WTC11 (cell line): ENCODE data around the gene NCKAP5.

Source experiments
- FOXK1 ChIP-seq: sonication (generic); formaldehyde crosslinking; IDR thresholded peaks from 2 replicates; pipeline ENCODE4 v1.8.0; 2022; ENCODE audit warnings: mild to moderate bottlenecking, moderate library complexity, missing genetic modification reagents
- NFYB ChIP-seq: sonication (generic); formaldehyde crosslinking; conservative IDR thresholded peaks from 2 replicates; pipeline ENCODE4 v1.8.0; 2022; ENCODE audit warnings: low read depth, missing genetic modification reagents
- TCF7 ChIP-seq: sonication (generic); formaldehyde crosslinking; IDR thresholded peaks from 2 replicates; pipeline ENCODE4 v1.8.0; 2022; ENCODE audit warnings: mild to moderate bottlenecking, low read depth, missing genetic modification reagents, moderate library complexity
- TEAD4 ChIP-seq: sonication (generic); formaldehyde crosslinking; IDR thresholded peaks from 2 replicates; pipeline ENCODE4 v1.8.0; 2022; ENCODE audit warnings: mild to moderate bottlenecking, missing genetic modification reagents
- TF ChIP-seq, protein P1 (sequence below): fragments of 200-600 bp; IDR thresholded peaks from 2 replicates; pipeline ENCODE4 v1.8.0; 2022; ENCODE audit warnings: antibody characterized with exemption
- TF ChIP-seq, protein P2 (sequence below): sonication (generic); formaldehyde crosslinking; IDR thresholded peaks from 2 replicates; pipeline ENCODE4 v1.8.1; 2023; ENCODE audit warnings: mild to moderate bottlenecking, missing genetic modification reagents, moderate library complexity
- TF ChIP-seq, protein P3 (sequence below): sonication (generic); formaldehyde crosslinking; IDR thresholded peaks from 2 replicates; pipeline ENCODE4 v1.8.1; 2022; ENCODE audit warnings: low read depth, missing genetic modification reagents, borderline replicate concordance
- TF ChIP-seq, protein P4 (sequence below): sonication (generic); formaldehyde crosslinking; conservative IDR thresholded peaks from 2 replicates; pipeline ENCODE4 v1.8.1; 2022; ENCODE audit warnings: mild to moderate bottlenecking, missing genetic modification reagents

DNA sequence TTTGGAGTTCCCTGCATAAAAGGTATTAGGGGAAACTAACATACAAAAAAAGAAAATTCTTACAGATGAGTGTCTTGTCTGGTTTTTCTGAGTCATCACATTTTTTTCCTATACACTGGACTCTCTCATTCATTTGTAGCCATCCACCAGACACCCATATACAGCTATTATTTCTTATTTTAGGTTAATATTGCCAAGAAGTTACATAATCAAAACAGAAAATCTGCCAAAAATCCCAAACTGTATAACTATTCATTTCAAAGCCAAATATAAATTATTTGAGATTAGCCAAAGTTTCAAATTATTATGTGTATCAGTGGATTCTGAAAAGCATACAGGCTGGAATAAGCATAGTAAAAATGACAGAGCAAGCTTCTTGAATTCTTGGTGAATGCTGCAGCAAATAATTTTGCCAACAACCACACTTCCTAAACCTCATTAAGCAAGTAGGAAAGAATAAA is 191.2 kb downstream of the NCKAP5 start:
- no peak for TF ChIP-seq NFYB (CRISPR knock-in tag)
- TF ChIP-seq FOXK1, result no peak
- TF ChIP-seq, protein P1, sequence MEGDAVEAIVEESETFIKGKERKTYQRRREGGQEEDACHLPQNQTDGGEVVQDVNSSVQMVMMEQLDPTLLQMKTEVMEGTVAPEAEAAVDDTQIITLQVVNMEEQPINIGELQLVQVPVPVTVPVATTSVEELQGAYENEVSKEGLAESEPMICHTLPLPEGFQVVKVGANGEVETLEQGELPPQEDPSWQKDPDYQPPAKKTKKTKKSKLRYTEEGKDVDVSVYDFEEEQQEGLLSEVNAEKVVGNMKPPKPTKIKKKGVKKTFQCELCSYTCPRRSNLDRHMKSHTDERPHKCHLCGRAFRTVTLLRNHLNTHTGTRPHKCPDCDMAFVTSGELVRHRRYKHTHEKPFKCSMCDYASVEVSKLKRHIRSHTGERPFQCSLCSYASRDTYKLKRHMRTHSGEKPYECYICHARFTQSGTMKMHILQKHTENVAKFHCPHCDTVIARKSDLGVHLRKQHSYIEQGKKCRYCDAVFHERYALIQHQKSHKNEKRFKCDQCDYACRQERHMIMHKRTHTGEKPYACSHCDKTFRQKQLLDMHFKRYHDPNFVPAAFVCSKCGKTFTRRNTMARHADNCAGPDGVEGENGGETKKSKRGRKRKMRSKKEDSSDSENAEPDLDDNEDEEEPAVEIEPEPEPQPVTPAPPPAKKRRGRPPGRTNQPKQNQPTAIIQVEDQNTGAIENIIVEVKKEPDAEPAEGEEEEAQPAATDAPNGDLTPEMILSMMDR, result no peak
- TF ChIP-seq TCF7 (CRISPR knock-in tag), result no peak
- TF ChIP-seq, protein P2, sequence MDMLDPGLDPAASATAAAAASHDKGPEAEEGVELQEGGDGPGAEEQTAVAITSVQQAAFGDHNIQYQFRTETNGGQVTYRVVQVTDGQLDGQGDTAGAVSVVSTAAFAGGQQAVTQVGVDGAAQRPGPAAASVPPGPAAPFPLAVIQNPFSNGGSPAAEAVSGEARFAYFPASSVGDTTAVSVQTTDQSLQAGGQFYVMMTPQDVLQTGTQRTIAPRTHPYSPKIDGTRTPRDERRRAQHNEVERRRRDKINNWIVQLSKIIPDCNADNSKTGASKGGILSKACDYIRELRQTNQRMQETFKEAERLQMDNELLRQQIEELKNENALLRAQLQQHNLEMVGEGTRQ (CRISPR knock-in tag), result no peak
- TF ChIP-seq, protein P3, sequence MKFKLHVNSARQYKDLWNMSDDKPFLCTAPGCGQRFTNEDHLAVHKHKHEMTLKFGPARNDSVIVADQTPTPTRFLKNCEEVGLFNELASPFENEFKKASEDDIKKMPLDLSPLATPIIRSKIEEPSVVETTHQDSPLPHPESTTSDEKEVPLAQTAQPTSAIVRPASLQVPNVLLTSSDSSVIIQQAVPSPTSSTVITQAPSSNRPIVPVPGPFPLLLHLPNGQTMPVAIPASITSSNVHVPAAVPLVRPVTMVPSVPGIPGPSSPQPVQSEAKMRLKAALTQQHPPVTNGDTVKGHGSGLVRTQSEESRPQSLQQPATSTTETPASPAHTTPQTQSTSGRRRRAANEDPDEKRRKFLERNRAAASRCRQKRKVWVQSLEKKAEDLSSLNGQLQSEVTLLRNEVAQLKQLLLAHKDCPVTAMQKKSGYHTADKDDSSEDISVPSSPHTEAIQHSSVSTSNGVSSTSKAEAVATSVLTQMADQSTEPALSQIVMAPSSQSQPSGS (CRISPR knock-in tag), result no peak
- TF ChIP-seq TEAD4, result no peak
- TF ChIP-seq, protein P4, sequence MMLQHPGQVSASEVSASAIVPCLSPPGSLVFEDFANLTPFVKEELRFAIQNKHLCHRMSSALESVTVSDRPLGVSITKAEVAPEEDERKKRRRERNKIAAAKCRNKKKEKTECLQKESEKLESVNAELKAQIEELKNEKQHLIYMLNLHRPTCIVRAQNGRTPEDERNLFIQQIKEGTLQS, result no peak
